Measurements from ENCODE around the gene TOP1.

DNA sequence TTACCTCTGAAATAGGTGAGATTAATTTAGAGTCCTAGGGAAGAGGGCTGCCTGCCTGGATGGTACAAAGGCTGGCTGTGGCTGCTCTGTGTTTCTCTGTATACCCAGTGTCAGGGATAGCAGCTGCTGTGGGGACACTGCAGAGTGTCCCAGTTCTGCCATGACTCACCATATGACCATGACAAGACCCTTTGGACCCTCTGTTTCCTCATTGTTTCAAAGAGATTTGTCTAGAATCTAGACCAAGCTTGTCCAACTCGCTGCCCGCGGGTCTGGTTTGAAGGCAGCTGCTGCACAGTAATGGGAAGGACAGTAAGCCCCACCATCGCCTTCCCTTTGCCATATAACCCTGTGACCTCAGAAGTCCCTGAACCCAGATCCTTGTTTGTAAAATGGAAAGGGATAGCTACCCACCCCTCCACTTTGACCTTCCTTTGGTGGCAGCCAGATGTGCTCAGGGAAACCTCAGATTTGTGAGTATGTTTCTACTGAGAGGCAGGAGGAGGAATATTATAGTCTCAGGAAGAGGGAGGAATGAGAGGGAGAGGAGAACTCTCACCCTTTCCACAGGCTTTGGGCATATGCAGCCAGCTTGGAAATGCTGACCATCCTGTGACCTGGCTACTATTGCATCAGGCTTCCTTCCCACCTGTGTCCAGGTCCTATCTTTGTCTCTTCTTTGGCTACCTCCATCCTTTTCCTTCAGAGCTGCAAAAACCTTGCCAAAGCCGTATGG is 122.7 kb downstream of the TOP1 start:
- TF ChIP-seq, protein P1, sequence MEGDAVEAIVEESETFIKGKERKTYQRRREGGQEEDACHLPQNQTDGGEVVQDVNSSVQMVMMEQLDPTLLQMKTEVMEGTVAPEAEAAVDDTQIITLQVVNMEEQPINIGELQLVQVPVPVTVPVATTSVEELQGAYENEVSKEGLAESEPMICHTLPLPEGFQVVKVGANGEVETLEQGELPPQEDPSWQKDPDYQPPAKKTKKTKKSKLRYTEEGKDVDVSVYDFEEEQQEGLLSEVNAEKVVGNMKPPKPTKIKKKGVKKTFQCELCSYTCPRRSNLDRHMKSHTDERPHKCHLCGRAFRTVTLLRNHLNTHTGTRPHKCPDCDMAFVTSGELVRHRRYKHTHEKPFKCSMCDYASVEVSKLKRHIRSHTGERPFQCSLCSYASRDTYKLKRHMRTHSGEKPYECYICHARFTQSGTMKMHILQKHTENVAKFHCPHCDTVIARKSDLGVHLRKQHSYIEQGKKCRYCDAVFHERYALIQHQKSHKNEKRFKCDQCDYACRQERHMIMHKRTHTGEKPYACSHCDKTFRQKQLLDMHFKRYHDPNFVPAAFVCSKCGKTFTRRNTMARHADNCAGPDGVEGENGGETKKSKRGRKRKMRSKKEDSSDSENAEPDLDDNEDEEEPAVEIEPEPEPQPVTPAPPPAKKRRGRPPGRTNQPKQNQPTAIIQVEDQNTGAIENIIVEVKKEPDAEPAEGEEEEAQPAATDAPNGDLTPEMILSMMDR (IDR thresholded peaks at IDR 0.05) = no peak
- no peak for TF ChIP-seq POLR2A (IDR thresholded peaks at IDR 0.05)
